HL-60 (cell line): ENCODE measurements around the gene HCFC1.

Experiments used
- DNase-seq, 2 experiments: peaks; one replicate each; pipeline ENCODE4 v3.0.0-alpha.2; 2010 to 2020; ENCODE audit warnings: low read depth in 1 of 2, low spot score in 1 of 2
- H3K27ac ChIP-seq: fragments of 250-450 bp; sonication (Bioruptor Pico); replicated peaks from 2 replicates; pipeline ENCODE4 v1.5.1; 2020; ENCODE audit warnings: mild to moderate bottlenecking, moderate library complexity
- H3K27me3 ChIP-seq: fragments of 250-450 bp; sonication (Bioruptor Pico); 2 replicates; pipeline ENCODE4 v1.5.1; 2021; ENCODE audit warnings: mild to moderate bottlenecking, moderate library complexity; ENCODE audit not compliant: insufficient read depth, poor library complexity, severe bottlenecking
- H3K4me3 ChIP-seq: replicated peaks from 2 replicates; pipeline ENCODE4 v1.5.1; 2011; ENCODE audit warnings: mild to moderate bottlenecking, control low read depth, low read length; ENCODE audit not compliant: insufficient read depth
- GABPA ChIP-seq: IDR thresholded peaks from 2 replicates; pipeline ENCODE4 v1.6.1; 2012; ENCODE audit warnings: low read depth
- POLR2AphosphoS5 ChIP-seq: IDR thresholded peaks from 2 replicates; pipeline ENCODE4 v1.6.1; 2012; ENCODE audit warnings: low read depth
- SPI1 ChIP-seq: IDR thresholded peaks from 2 replicates; pipeline ENCODE4 v1.6.1; 2012; ENCODE audit warnings: low read depth, mild to moderate bottlenecking, borderline replicate concordance
- TF ChIP-seq, protein P1 (sequence below): IDR thresholded peaks from 2 replicates; pipeline ENCODE4 v1.6.1; 2012; ENCODE audit warnings: low read depth; ENCODE audit not compliant: insufficient replicate concordance
- TF ChIP-seq, protein P2 (sequence below): IDR thresholded peaks from one replicate; pipeline ENCODE4 v1.5.1; 2011; ENCODE audit warnings: low read length, control low read depth, inconsistent platforms; ENCODE audit not compliant: insufficient read depth

The HCFC1 gene

DNA sequence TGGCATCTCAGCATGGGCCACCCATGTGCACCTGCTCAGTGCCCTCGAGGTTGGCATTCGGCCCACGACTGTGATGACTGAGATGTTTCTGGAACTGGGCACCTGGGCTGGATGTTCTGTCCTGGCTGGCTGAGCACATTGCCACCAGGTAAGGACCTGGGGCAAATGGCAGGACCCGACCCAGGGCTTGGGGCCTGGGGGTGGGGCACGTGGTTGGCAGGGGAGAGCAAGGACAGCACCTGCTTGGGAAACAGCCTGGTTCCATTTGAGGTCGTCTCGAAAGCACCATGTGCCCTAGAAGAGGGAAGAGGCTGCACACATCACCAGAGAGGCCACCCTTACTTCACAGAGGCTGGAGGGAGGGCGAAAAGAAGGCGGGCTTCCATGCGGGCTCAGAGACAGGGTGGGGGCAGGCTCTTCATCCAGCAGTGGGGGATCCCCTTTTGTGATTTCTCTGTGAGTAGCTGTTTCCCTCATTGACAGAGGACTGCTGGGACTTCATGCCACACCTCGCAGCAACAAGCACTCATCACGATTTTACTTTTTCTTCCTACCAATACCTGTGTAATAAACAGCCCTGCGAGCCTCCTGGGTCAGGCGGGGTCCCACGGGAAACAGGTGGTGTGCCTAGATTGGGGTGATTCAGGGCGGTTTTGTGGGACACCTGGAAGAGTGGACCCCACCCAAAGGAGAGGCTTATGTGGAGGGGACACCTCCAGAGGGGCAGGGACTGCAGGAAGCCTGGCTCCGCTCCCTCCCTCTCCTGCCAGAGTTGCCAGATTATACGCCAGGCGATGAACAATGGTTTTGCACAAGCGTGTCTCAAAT is 12.9 kb upstream of the HCFC1 start:
- no peak overlapping the region for H3K4me3 ChIP-seq
- no peaks in the 10 kb centered on the region for H3K27me3 ChIP-seq
- TF ChIP-seq, protein P1, sequence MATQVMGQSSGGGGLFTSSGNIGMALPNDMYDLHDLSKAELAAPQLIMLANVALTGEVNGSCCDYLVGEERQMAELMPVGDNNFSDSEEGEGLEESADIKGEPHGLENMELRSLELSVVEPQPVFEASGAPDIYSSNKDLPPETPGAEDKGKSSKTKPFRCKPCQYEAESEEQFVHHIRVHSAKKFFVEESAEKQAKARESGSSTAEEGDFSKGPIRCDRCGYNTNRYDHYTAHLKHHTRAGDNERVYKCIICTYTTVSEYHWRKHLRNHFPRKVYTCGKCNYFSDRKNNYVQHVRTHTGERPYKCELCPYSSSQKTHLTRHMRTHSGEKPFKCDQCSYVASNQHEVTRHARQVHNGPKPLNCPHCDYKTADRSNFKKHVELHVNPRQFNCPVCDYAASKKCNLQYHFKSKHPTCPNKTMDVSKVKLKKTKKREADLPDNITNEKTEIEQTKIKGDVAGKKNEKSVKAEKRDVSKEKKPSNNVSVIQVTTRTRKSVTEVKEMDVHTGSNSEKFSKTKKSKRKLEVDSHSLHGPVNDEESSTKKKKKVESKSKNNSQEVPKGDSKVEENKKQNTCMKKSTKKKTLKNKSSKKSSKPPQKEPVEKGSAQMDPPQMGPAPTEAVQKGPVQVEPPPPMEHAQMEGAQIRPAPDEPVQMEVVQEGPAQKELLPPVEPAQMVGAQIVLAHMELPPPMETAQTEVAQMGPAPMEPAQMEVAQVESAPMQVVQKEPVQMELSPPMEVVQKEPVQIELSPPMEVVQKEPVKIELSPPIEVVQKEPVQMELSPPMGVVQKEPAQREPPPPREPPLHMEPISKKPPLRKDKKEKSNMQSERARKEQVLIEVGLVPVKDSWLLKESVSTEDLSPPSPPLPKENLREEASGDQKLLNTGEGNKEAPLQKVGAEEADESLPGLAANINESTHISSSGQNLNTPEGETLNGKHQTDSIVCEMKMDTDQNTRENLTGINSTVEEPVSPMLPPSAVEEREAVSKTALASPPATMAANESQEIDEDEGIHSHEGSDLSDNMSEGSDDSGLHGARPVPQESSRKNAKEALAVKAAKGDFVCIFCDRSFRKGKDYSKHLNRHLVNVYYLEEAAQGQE, result no peak
- TF ChIP-seq SPI1 (no peak), POLR2AphosphoS5 (0 out of 2 replicates have a peak, but pooled peaks have one; percentile 24)
- DNase-seq, result peak in 1 of 2 experiments; percentile 65
- H3K27ac ChIP-seq, result peak overlapping the region; percentile 89

DNA sequence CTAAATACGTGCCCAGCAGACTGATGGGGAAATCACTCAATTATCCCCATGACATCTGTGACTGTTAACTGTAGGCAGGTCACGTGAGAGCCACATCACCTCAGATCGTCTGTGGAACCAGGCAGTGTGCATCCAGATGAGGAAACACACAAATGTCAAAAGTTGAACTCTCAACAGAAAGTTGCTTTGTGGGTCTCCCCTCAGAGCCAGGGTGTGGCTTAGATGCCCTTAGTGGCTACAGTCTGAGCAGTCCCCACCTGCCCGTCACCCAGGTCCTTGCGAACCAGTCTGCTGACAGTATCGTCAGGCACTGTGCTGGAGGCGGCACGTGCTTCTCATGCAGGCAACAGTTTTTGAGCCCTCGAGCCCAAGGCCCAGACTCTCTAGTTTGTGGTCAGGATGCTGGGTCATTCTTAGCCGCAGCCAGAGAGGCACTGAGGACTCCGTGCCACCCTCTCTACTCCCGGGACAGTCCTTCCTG is 11.7 kb upstream of the HCFC1 start:
- no peak for TF ChIP-seq GABPA
- no peak for TF ChIP-seq POLR2AphosphoS5
- TF ChIP-seq SPI1, result no peak
- TF ChIP-seq, protein P1, result no peak
- TF ChIP-seq, protein P2, sequence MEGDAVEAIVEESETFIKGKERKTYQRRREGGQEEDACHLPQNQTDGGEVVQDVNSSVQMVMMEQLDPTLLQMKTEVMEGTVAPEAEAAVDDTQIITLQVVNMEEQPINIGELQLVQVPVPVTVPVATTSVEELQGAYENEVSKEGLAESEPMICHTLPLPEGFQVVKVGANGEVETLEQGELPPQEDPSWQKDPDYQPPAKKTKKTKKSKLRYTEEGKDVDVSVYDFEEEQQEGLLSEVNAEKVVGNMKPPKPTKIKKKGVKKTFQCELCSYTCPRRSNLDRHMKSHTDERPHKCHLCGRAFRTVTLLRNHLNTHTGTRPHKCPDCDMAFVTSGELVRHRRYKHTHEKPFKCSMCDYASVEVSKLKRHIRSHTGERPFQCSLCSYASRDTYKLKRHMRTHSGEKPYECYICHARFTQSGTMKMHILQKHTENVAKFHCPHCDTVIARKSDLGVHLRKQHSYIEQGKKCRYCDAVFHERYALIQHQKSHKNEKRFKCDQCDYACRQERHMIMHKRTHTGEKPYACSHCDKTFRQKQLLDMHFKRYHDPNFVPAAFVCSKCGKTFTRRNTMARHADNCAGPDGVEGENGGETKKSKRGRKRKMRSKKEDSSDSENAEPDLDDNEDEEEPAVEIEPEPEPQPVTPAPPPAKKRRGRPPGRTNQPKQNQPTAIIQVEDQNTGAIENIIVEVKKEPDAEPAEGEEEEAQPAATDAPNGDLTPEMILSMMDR, result no peak
- peak; percentile 58 to 80 for DNase-seq
- H3K27me3 ChIP-seq, result no peaks in the 10 kb centered on the region
- no peak overlapping the region for H3K4me3 ChIP-seq
- peak overlapping the region; percentile 89 for H3K27ac ChIP-seq

DNA sequence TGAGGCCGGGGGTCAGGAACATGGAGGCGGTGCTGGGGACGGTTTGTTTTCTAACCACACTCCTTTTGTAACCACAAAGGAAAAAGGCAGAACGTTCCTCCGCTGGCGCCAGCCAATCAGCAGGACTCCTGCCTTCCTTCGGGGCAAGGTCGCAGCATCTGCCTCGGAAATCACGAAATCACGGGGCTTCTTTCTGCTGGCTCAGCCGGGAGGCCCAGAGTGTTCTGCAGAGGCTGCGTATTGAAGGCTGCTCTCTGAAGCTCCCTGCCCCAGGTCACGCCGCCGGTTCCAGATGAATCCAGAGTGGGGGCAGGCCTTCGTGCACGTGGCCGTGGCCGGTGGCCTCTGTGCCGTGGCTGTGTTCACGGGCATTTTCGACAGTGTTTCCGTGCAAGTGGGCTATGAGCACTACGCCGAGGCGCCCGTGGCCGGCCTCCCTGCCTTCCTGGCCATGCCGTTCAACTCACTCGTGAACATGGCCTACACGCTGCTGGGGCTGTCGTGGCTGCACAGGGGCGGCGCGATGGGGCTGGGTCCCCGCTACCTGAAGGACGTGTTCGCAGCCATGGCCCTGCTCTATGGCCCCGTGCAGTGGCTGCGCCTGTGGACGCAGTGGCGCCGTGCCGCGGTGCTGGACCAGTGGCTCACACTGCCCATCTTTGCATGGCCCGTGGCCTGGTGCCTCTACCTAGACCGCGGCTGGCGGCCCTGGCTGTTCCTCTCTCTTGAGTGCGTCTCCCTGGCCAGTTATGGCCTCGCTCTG is 10.3 kb upstream of the HCFC1 start:
- DNase-seq, result peak; percentile 75 to 92
- peak; percentile 52; the same call in 1 of the 2 replicates for TF ChIP-seq POLR2AphosphoS5
- TF ChIP-seq, protein P1, result no peak
- H3K27me3 ChIP-seq, result no peaks in the 10 kb centered on the region
- no peak overlapping the region for H3K4me3 ChIP-seq
- H3K27ac ChIP-seq, result peak overlapping the region; percentile 89

DNA sequence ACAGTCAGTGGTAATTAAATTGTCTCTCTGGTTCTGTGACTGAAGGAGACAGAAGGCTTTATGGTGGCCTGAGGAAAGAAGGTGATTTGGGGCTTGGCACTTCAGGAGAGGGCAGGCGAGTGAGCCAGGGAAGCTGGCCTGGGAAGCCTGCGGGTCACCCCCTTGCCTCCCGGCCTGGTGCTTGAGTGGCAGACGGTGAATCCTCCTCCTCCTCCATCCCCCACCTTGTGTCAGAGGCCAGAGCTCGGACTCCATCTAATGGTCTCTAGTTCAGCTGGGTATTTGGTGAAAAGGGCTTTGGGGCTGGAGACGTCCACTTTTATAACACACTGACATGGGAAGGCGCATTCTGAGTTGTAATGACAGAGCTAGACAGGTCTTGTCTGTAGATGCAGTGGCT is 9.6 kb upstream of the HCFC1 start:
- TF ChIP-seq POLR2AphosphoS5 (no peak), SPI1 (no peak), GABPA (no peak)
- TF ChIP-seq, protein P1, result no peak
- TF ChIP-seq, protein P2, result no peak
- H3K27ac ChIP-seq, result peak overlapping the region; percentile 50
- no peak for DNase-seq
- H3K27me3 ChIP-seq, result no peaks in the 10 kb centered on the region
- H3K4me3 ChIP-seq, result no peak overlapping the region
